Measurements from ENCODE around the gene CIZ1.

The CIZ1 gene

DNA sequence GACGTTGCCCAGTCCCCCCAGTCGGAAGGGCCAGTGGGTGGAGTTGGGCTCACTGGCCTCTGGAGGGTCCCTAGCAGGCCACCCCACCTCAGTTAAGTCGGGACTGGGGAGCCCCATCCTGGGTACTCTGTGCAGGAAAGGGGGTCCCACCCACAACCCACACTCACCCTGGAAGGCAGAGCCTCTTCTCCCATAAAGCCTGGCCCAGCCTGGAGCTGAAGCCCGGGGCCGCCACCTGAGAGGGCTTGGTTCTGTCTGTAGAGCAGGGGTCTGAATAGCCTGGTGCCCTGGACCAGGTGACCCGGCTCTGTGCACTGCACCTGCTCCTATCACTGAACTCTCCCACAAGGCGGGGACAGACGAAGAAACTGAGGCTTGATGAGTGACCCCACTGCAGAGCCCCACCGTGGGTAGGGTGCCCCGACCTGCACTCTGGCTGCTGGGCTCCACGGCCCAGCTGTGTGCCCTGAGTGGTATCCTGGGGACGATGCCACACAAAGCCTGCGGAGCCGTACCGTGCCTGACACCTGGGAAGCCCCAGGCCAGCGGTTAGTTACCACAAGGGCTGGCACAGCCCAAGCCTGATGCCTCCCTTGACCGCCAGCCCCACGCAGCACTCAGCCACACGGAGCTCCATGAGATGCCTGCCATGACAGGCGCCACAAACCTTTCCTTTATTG, 71.2 kb downstream of the CIZ1 start:
- POLR2A ChIA-PET, result no interaction called here
- DNase-seq (ENCODE audit: extremely low spot score), result no peak
- CTCF ChIA-PET, result interaction anchor here (0.8 to 2.1 kb wide), 2 partner anchors 8 to 177 kb away, joined by 4 to 6 read pairs; no protein-coding TSS in a partner anchor
- TF ChIP-seq, protein P1, sequence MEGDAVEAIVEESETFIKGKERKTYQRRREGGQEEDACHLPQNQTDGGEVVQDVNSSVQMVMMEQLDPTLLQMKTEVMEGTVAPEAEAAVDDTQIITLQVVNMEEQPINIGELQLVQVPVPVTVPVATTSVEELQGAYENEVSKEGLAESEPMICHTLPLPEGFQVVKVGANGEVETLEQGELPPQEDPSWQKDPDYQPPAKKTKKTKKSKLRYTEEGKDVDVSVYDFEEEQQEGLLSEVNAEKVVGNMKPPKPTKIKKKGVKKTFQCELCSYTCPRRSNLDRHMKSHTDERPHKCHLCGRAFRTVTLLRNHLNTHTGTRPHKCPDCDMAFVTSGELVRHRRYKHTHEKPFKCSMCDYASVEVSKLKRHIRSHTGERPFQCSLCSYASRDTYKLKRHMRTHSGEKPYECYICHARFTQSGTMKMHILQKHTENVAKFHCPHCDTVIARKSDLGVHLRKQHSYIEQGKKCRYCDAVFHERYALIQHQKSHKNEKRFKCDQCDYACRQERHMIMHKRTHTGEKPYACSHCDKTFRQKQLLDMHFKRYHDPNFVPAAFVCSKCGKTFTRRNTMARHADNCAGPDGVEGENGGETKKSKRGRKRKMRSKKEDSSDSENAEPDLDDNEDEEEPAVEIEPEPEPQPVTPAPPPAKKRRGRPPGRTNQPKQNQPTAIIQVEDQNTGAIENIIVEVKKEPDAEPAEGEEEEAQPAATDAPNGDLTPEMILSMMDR (IDR thresholded peaks at IDR 0.05; ENCODE audit: control extremely low read depth, extremely low read depth, low read depth, missing control alignments), result no peak

- TF ChIP-seq, protein P1 (IDR thresholded peaks at IDR 0.05; ENCODE audit: control extremely low read depth, extremely low read depth, low read depth, missing control alignments), result no peak
- CTCF ChIA-PET, result interaction anchor here (0.8 kb wide), 1 partner anchor 9 kb away, joined by 4 read pairs; no protein-coding TSS in a partner anchor
- POLR2A ChIA-PET, result no interaction called here
- DNase-seq (ENCODE audit: extremely low spot score), result no peak
Observed at GRCh38 chr9:128118971-128119665, 72.3 kb downstream of the CIZ1 start.

DNA sequence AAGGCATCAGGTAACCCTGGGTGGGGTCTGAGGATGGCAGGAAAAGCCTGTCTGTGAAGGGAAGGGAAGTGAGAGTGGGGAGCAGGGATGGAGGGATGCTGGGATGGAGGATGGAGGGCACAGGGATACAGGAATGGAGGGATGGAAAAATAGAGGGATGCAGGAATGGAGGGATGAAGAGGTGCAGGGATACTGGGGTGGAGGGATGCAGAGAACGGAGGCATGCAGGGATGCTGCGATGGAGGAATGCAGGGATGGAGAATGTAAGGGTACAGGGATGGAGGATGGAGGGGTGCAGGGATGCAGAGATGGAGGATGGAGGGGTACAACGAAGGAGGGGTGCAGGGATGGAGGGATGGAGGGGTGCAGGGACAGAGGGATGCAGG, 72.9 kb downstream of the CIZ1 start:
- CTCF ChIA-PET, result interaction anchor here (0.8 to 7.3 kb wide), 28 partner anchors 9 to 387 kb away, joined by 3 to 110 read pairs (median 5); partner anchors contain the start of genes EEIG1 and PTGES2
- POLR2A ChIA-PET, result interaction anchor here (0.9 kb wide), 1 partner anchor 11 kb away, joined by 3 read pairs; no protein-coding TSS in a partner anchor
- TF ChIP-seq, protein P1 (IDR thresholded peaks at IDR 0.05; ENCODE audit: control extremely low read depth, extremely low read depth, low read depth, missing control alignments), result no peak
- DNase-seq (ENCODE audit: extremely low spot score), result no peak

- DNase-seq (ENCODE audit: extremely low spot score), result peak; percentile 93
- TF ChIP-seq, protein P1 (IDR thresholded peaks at IDR 0.05; ENCODE audit: control extremely low read depth, extremely low read depth, low read depth, missing control alignments), result peak; percentile 100
- ChIA-PET POLR2A (interaction anchor here (0.6 to 0.9 kb wide), 2 partner anchors 10 to 237 kb away, joined by 3 to 6 read pairs; no protein-coding TSS in a partner anchor), CTCF (interaction anchor here (0.6 to 7.3 kb wide), 51 partner anchors 9 to 847 kb away, joined by 3 to 110 read pairs (median 4); partner anchors contain the start of genes EEIG1, PTGES2 and SLC25A25)
Observed at GRCh38 chr9:128117613-128118471, 73.5 kb downstream of the CIZ1 start.

- CTCF ChIA-PET, result interaction anchor here (0.6 to 7.3 kb wide), 16 partner anchors 11 to 276 kb away, joined by 3 to 110 read pairs (median 6); partner anchors contain the start of genes PTGES2 and SLC25A25
- TF ChIP-seq, protein P1 (IDR thresholded peaks at IDR 0.05; ENCODE audit: control extremely low read depth, extremely low read depth, low read depth, missing control alignments), result no peak
- POLR2A ChIA-PET, result interaction anchor here (0.7 kb wide), 1 partner anchor 87 kb away, joined by 3 read pairs; no protein-coding TSS in a partner anchor
- DNase-seq (ENCODE audit: extremely low spot score), result no peak
Observed at GRCh38 chr9:128116104-128117083, 75.0 kb downstream of the CIZ1 start.
